ENCODE results near the gene ZCCHC24.

ZCCHC24 gene

GRCh38 chr10:79409726-79410085, 35.7 kb downstream of the ZCCHC24 start:
- no peak for DNase-seq

DNA sequence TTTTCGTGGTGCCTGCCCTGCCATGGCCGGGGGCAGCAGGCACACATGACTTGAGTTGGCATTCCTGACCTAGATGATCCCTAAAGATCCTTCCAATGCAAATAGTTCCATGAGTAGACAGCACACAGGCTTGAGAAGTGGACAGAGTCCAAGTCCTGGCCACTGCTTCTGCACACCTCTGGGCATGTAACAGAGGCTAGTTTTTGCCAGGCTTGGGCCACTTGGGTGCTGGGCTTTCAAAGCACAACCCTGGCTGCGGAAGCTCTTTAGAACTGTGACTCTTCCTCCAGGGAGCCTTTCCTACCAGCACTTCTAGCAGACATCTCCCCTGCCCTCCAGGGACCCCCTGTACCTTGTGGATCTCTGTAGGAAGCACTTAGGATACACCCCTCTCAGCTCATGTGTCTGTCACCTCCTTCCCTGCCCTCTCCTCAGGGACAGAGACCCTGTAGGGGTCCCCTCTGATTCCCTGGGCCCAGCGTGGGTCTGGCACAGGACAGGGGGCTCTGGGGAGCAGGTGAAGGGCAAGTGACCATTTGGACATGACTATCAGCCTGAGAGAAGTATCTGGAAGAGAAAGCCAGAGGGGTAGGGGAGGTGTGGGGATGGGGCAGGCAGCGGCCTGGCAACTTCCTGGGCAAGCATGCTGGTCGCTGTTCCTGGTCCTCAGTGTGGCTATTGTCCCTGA, 36.2 kb downstream of the ZCCHC24 start:
- DNase-seq, result no peak

- no peak for DNase-seq
Observed at GRCh38 chr10:79407811-79408795, 37.3 kb downstream of the ZCCHC24 start.

DNA sequence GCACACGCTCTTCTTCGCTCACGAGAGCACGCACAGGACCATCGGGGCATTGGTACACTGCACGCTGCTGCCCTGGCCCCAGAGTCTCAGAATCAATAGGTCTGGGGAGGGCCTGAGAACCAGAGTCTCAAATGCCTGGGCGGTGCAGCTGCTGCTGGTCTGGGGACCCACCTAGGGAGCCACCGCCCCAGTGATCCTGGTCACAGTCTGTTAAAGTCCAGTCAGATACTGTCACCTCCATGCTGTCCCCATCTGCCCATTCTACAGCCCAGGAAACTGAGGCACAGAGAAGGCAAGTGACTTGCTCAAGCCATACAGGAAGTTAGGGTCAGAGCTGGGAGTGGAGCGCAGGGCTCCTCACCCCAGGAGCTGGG, 38.0 kb downstream of the ZCCHC24 start:
- no peak for DNase-seq

GRCh38 chr10:79406683-79407422, 38.6 kb downstream of the ZCCHC24 start:
- no peak for DNase-seq

DNA sequence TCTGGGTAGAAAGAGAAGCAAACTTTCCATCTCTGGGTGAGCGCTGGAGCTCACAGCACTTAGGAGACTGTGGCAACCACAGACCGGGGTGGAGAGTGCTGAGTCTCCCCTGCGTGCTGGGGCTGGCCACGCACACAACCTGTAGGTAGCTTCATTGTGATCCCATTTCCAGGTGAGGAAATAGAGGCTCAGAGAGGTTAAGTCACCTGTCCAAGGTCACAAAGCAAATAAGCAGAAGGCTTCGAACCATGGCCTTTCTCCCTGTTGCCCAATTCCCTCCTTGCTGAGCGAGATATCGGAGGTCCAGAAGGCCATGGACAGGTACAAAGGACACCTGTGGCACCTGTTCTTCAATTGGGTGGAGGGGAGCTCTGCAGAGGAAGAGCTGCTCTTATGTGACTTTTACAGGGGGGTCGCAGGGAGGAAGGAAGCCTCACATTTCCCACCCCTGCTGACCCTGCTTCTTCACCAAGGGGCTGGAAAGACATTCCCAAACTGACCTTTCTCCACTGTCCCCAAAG, 39.4 kb downstream of the ZCCHC24 start:
- no peak for DNase-seq

DNA sequence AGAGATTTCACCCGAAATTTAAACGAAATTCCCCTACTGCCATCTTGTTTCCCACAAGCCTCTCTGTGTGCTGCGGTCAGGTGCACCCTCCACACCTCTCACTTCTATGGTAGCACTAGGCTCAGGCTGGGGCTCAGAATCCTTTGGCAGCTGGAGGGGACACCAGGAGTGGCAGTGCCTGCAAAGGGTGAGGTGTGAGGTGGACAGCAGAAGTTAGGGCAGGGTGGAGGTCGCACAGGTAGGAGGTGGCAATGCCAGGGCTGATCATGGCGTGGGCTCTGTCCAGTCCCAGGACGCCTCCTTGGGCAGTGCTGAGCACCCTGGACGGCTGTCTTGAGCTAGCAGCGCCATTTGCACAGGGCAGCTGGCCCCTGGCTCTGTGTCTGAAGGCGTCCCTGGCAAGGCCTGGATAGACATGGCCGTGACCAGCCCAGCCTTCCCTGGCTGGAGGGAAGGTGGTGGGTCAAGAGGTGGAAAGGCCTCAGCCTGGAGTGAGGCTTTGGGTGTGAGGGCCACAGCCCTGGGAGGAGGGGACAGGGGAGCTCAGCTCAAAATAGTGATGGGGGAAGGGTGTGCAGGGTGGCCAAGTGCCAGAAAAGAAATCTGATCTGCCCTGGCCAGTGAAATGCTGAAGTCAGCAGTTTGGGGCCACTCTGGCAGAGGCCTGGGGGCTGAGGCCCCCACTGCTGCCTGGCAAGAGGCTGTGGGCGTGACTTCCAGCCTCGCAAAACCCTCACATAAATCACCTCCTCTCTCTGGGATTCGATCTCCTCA, 40.0 kb downstream of the ZCCHC24 start:
- no peak for DNase-seq

GRCh38 chr10:79404690-79405131, 40.7 kb downstream of the ZCCHC24 start:
- no peak for DNase-seq

- DNase-seq, result no peak
Observed at GRCh38 chr10:79404231-79404609, 41.2 kb downstream of the ZCCHC24 start.

GRCh38 chr10:79403441-79404230, 41.8 kb downstream of the ZCCHC24 start:
- no peak for DNase-seq

DNA sequence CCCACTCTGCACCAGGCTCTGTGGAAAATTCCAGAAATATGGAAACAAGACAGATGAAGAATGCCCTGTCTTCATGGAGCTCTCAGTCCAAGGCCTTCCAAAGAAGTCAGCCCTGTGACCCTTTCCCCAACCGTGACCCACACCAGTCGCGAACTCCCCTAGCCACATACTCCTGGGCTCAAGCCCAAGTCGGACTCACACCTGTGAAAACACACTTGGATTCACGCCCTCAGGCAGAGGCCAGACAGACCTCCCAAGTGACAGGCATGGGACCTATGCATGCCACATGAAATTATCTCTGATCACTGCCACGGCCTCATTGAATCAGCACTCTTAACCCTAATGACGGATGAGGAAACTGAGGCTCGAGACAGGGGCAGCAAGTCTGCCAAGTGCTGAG, 42.5 kb downstream of the ZCCHC24 start:
- DNase-seq, result no peak

GRCh38 chr10:79402625-79402946, 42.8 kb downstream of the ZCCHC24 start:
- no peak for DNase-seq

DNA sequence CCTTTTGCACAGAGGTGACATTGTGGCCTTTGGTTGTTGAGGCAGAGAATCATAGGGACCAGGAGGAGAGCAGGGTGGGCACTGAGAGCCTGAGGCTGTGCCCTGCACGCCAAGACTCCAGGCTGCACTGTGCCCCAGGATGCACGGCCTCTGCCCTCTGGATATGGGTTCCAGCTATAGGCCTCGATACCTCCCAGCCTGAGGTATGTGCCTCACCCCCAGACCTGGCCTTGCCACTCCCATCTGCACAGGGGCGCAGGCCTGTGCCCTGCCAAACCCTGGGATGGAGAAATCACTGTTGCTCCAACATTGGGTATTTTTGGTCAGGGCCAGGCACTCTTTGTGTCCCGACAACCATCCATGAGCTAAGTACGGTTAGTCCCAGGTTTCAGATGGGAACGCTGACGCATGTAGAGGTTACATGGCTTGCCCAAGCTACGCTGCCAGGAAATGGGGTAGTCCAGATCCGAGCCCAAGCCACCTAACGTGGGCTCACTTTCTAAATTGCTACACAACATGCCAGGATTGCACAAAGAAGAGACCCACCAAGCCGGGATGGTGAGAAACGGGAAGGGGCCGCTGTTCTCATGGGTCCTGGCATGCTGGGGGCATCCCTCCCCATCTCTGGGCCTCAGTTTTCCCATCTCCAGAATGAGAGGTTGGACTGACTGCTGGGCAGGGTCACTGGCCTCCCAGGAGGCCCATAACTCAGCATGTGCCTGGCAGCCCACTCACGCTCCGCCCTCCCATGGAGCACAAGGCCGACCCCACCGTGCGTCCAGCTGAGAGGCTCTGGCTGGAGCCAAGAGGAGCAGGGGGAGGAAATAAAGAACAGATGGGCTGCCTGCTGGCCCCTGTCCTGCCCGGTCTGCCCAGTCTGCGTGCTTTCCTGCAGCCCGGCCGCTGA, 44.2 kb downstream of the ZCCHC24 start:
- no peak for DNase-seq

DNA sequence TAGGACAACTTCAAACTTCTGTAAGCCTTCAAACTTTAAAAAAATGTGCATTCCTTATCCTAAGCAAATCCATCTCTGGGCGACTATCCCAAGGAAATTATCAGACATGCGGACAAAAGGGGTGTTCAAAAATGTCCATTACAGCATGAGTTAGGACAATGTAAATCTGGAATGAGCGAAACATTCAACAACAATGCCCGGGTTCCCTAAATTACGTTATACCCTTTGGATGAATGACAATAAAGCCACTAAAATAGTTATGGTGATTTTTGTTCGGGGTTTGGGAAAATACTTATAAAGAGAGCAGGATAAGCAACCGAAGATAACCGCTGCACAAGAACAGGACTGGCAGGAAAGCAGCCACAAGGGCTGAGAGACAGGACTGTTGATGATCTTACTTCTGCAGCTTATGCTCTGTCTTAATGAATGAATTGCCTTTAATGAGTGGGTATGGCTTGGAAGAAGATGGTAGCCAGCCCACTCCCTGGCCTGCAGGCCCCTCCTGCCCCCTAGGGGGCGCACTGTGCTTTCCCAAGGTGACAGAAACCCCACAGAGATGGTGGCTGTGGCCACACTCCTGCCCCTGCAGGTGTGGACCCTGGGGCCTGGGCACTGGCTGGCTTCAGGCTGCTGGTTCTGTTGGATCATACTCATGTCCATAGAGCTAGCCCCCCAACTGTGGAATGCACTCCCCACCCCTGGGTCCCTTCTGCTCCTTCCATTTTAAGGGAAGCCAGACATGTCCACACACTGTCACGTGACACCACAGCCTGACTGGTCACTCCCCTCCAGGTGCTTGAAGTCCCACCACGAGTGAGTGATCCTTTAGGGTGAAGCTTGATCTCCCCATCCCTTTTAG, 45.0 kb downstream of the ZCCHC24 start:
- DNase-seq, result peak; percentile 33

DNA sequence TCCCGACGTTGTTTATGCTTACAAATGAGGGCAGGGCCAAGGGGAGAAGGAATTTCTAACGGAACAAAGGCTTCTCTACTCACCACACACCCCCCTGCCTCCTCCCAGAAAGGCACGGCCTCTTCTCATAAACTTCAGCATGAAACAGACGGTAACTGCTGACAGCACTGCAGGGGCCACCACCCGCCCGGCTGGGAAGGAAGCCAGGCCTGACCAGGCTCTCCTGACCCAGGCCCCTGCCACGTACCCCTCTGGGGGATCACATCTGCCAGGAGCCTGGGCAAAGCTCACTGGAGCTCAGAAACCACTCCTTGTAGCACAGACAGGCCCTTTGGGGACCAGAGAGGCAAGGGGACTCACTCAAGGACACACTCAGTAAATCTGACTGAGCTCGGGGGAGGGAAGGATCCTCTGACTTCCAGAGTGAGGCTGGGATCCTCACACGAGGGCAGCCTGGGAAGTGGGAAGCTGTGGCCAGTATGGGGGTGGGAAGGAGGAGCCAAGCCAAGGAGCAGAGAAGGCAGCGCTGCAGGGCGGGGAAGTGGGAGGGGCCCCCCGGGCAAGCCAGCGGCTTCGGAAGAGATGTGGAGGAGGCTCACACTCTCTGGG, 46.1 kb downstream of the ZCCHC24 start:
- DNase-seq, result no peak

DNA sequence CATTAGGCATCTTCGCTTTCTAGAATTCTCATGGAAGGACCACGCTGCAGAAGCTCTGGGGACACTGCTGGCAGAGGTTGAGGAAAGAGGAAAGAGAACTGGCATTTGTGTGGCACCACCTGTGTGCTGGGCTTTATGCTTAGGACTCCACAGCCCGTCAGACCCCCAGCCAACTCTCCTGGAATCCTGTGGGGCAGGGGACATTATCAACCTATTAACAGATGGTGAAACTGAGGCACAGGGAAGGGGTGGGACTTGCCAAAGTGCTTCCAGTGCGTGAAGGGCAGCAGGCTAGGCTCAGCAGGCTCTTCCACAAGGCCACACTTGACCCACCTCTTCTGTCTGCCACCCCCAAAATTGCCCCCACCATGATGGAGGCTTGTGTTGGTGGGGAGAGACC, 46.8 kb downstream of the ZCCHC24 start:
- DNase-seq, result no peak

DNA sequence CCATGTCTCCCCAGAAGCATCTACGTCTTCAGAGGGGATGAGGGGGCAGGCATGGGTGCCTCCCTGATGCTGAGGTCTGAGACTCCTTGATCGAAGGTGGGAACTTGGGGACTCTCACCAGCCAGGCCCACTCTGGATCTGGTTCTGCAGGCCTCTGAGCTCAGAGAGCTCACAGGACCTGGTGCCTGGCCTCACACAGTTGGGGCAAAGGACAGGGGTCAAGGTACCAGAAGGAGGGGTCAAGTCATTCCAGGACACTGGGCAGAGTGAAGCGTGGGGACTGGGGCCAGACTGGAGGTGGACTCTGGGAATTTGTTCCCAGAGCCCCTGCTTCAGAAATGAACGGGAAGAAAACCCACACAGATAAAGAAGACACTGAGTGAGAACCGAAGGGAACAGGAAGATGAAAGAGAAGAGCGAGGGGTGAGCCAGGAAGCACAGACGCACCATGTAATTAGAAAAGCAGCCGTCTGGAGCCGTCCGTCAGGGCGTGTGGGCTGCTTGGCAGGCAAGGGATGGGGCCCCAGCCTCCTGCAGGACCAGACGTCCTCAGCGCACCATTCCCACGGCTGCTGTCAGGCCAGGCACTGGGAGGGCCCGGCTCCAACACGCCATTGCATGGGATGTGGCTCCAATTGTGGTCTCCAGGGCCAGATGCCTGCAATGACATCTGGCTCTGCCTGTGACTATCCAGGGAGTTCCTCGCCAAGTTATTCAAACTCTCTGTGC, 47.7 kb downstream of the ZCCHC24 start:
- DNase-seq, result no peak

DNA sequence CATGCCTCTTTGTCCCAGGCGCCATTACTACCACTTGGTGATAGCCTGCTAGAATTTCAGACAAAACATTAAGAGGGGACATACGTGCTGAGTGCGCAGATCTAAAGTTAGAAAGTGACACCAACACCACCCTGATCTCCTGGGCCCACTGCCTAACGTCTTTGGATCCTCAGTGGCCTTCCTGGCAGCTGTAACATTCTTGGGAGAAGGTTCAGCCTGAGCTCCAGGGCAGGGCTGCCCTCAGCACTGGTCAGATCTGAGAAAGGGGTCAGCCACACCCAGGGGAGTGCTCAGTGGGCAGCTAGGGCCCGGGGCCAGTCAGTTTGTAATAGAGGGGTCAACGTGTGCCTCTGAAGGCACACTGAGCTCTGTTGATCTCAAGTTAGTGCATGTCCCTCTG, 48.4 kb downstream of the ZCCHC24 start:
- no peak for DNase-seq

DNA sequence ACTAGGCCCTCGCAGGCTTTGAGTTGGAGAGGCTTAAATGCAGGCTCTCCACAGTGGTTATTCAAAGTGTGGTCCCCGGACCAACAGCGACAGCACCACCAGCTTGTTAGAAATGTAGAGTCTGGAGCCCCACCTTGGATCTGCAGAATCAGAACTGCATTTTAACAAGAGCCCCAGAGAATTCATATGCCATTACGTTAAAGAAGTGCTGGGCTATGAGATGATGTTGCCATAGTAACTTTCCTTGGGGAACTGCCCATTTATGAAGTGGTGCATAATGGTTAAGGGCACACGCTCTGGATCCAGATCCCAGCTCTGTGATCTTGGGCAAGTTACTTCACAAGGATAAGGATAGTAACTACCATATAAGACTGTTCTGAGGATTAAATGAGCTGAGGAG, 48.9 kb downstream of the ZCCHC24 start:
- no peak for DNase-seq

All from CD4-positive, alpha-beta T cell treated with Interleukin-17A for 1 hour (primary cell).